ENCODE results near the gene IFT43.

IFT43 gene

GRCh38 chr14:76080025-76080424, 94.5 kb downstream of the IFT43 start:
- DNase-seq (ENCODE audit: low read depth, low spot score): no peak

GRCh38 chr14:76080471-76080870, 94.9 kb downstream of the IFT43 start:
- no peak for DNase-seq (ENCODE audit: low read depth, low spot score)

- no peak for DNase-seq (ENCODE audit: low read depth, low spot score)
These were observed 96.1 kb downstream of the IFT43 start for GRCh38 chr14:76081642-76082041.

GRCh38 chr14:76083796-76084765, 98.5 kb downstream of the IFT43 start:
- no peak for DNase-seq (ENCODE audit: low read depth, low spot score)

GRCh38 chr14:76085358-76085757, 99.8 kb downstream of the IFT43 start:
- DNase-seq (ENCODE audit: low read depth, low spot score): no peak

- no peak for DNase-seq (ENCODE audit: low read depth, low spot score)
These were observed 101.1 kb downstream of the IFT43 start for GRCh38 chr14:76086636-76087035.

GRCh38 chr14:76088326-76088725, 102.8 kb downstream of the IFT43 start:
- DNase-seq (ENCODE audit: low read depth, low spot score): no peak

- DNase-seq (ENCODE audit: low read depth, low spot score): no peak
These were observed 103.4 kb downstream of the IFT43 start for GRCh38 chr14:76088771-76089571.

- DNase-seq (ENCODE audit: low read depth, low spot score): no peak
These were observed 104.0 kb downstream of the IFT43 start for GRCh38 chr14:76089575-76089974.

- no peak for DNase-seq (ENCODE audit: low read depth, low spot score)
These were observed 105.2 kb downstream of the IFT43 start for GRCh38 chr14:76090616-76091391.

- DNase-seq (ENCODE audit: low read depth, low spot score): no peak
These were observed 107.5 kb downstream of the IFT43 start for GRCh38 chr14:76093077-76093476.

GRCh38 chr14:76096257-76096656, 110.7 kb downstream of the IFT43 start:
- no peak for DNase-seq (ENCODE audit: low read depth, low spot score)

GRCh38 chr14:76097547-76097946, 112.0 kb downstream of the IFT43 start:
- no peak for DNase-seq (ENCODE audit: low read depth, low spot score)

- no peak for DNase-seq (ENCODE audit: low read depth, low spot score)
These were observed 112.5 kb downstream of the IFT43 start for GRCh38 chr14:76098047-76098446.

GRCh38 chr14:76098916-76099675, 113.5 kb downstream of the IFT43 start:
- DNase-seq (ENCODE audit: low read depth, low spot score): no peak

- no peak for DNase-seq (ENCODE audit: low read depth, low spot score)
These were observed 114.7 kb downstream of the IFT43 start for GRCh38 chr14:76100236-76100635.

GRCh38 chr14:76101391-76102379, 116.1 kb downstream of the IFT43 start:
- DNase-seq (ENCODE audit: low read depth, low spot score): no peak

GRCh38 chr14:76104802-76105355, 119.3 kb downstream of the IFT43 start:
- DNase-seq (ENCODE audit: low read depth, low spot score): no peak

GRCh38 chr14:76106188-76106587, 120.6 kb downstream of the IFT43 start:
- DNase-seq (ENCODE audit: low read depth, low spot score): no peak

Data from smooth muscle cell of the brain vasculature (primary cell).